ENCODE measurements around the gene SVIL.

The SVIL gene

DNA sequence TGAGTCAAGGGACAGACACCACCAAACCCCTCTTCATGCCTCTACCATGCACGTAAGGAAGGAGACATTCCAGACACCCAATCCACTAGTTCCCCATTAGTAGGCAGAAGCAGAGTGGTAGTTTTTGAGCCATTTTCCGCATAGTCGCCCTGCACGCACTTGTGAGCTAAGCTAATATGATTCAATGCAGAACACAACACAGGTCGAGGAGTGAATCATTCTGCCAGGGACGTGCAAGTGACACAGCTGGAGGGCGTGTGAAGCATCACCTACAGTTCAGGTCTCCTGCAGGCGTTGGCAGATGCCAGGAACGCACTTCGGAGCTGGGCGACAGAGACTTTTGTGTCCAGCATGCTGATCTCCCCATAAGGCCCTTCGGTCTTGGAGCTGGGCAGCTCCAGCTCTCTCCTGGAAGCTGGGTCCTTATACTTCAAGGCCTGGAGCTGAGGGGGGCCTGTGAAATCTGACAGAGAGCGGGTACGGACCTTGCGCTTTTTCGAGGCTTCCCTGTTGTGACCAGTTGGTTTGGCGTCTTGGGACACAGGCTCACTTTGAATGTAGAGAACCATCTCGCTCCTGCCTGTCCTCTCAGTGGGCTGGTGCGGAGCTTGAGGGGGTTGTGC is 102.4 kb downstream of the SVIL start:
- peaks cover 13% of the 10 kb centered on the region for H3K79me1 ChIP-seq (replicated peaks; ENCODE audit: low read length, poor library complexity, severe bottlenecking)
- H3K36me3 ChIP-seq (ENCODE audit: control insufficient read depth in 1 of 2, insufficient read depth in 2 of 2, low read depth in 1 of 2, low read length in 2 of 2) = peaks cover 33 to 60% of the 10 kb centered on the region in 2 experiments
- no peaks in the 10 kb centered on the region for H3K27me3 ChIP-seq (ENCODE audit: control insufficient read depth in 1 of 2, insufficient read depth in 1 of 2, low read length in 2 of 2)
- no peak overlapping the region for H4K91ac ChIP-seq (ENCODE audit: low read length)
- H3K14ac ChIP-seq (ENCODE audit: low read length in 2 of 2) = no peak overlapping the region
- H3K9me3 ChIP-seq (ENCODE audit: control insufficient read depth, low read length) = no peaks in the 10 kb centered on the region
- no peak overlapping the region for H3K4me3 ChIP-seq (ENCODE audit: insufficient read depth in 1 of 2, low read depth in 1 of 2, low read length in 2 of 2)
- H2BK120ac ChIP-seq (ENCODE audit: low read depth, low read length) = no peak overlapping the region
- no peak for DNase-seq
- no peak overlapping the region for H2BK15ac ChIP-seq (ENCODE audit: low read depth, poor library complexity, severe bottlenecking)
- no peak overlapping the region for H2BK5ac ChIP-seq (ENCODE audit: low read depth, low read length, poor library complexity, severe bottlenecking)
- no peak overlapping the region for H3K4ac ChIP-seq (ENCODE audit: low read depth in 1 of 2, low read length in 2 of 2)
- H3K27ac ChIP-seq (ENCODE audit: low read length, poor library complexity, severe bottlenecking) = no peak overlapping the region
- no peak overlapping the region for H2BK12ac ChIP-seq (ENCODE audit: low read length in 2 of 2)
- H3K4me2 ChIP-seq (ENCODE audit: low read length, poor library complexity, severe bottlenecking) = no peak overlapping the region
- no peak overlapping the region for H2AFZ ChIP-seq (ENCODE audit: low read depth, low read length)
- no peak overlapping the region for H3K18ac ChIP-seq (ENCODE audit: low read depth in 1 of 2, low read length in 2 of 2)
- no peak overlapping the region for H3K9ac ChIP-seq (ENCODE audit: low read length)
- H4K8ac ChIP-seq (ENCODE audit: low read length) = no peak overlapping the region
- 98% methylated on average over 19 of the region's 19 CpGs for WGBS
- no peak overlapping the region for H3K23ac ChIP-seq (ENCODE audit: low read length in 2 of 2)
- no peak overlapping the region for H2AK5ac ChIP-seq (ENCODE audit: low read length, severe bottlenecking)
- H3K4me1 ChIP-seq (ENCODE audit: control insufficient read depth, insufficient read depth, low read depth, low read length) = peaks cover 13% of the 10 kb centered on the region

DNA sequence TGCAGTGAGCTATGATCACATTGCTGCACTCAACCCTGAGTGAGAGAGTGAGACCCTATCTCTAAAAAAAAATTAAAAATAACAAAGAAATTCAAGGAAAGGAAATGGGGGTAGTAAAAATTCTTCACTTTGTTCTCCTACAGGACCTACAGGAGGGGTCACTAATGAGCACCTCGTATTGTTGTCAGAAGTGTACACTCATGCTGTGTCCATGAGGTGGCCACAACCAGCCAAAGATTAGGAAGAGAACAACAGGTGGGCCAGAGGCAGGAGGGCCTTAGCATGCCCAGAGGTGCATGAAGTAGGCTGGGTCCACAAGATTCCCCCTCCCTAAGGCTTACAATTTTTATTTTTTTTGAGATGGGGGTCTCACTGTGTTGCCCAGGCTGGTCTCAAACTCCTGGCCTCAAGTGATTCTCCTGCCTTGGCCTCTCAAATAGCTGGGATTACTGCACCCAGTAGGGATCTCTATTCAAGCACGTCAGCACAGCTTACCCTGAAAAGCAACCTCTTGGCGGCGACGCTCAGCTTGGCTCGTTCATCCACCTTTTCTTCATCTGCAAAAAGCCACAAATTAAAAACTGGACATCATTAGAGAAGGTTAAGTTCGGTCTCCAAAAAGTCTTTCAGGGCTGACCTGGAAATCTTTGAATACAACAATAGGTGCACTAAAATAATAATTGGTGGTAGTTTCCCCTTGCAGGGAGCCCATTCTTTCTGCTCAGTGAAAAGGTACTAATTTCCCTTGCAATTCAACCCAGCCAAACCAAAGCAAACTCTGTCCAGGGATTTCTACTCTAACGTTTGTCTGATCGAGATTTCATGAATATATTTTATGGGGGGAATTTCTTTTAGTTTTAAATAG is 104.4 kb downstream of the SVIL start:
- Histone ChIP-seq H4K8ac (ENCODE audit: low read length) (no peak overlapping the region), H3K9me3 (ENCODE audit: control insufficient read depth, low read length) (no peaks in the 10 kb centered on the region), H3K4ac (ENCODE audit: low read depth in 1 of 2, low read length in 2 of 2) (no peak overlapping the region), H2AK5ac (ENCODE audit: low read length, severe bottlenecking) (no peak overlapping the region), H2BK120ac (ENCODE audit: low read depth, low read length) (no peak overlapping the region), H2AFZ (ENCODE audit: low read depth, low read length) (no peak overlapping the region), H3K23ac (ENCODE audit: low read length in 2 of 2) (no peak overlapping the region), H3K36me3 (ENCODE audit: control insufficient read depth in 1 of 2, insufficient read depth in 2 of 2, low read depth in 1 of 2, low read length in 2 of 2) (peaks cover 43 to 72% of the 10 kb centered on the region in 2 experiments), H3K27ac (ENCODE audit: low read length, poor library complexity, severe bottlenecking) (no peak overlapping the region), H4K91ac (ENCODE audit: low read length) (no peak overlapping the region), H2BK15ac (ENCODE audit: low read depth, poor library complexity, severe bottlenecking) (no peak overlapping the region), H3K4me3 (ENCODE audit: insufficient read depth in 1 of 2, low read depth in 1 of 2, low read length in 2 of 2) (no peak overlapping the region), H3K4me2 (ENCODE audit: low read length, poor library complexity, severe bottlenecking) (no peak overlapping the region), H3K27me3 (ENCODE audit: control insufficient read depth in 1 of 2, insufficient read depth in 1 of 2, low read length in 2 of 2) (no peaks in the 10 kb centered on the region), H2BK5ac (ENCODE audit: low read depth, low read length, poor library complexity, severe bottlenecking) (no peak overlapping the region), H3K9ac (ENCODE audit: low read length) (no peak overlapping the region), H3K79me1 (replicated peaks; ENCODE audit: low read length, poor library complexity, severe bottlenecking) (peaks cover 16% of the 10 kb centered on the region), H2BK12ac (ENCODE audit: low read length in 2 of 2) (no peak overlapping the region), H3K4me1 (ENCODE audit: control insufficient read depth, insufficient read depth, low read depth, low read length) (peaks cover 14% of the 10 kb centered on the region), H3K18ac (ENCODE audit: low read depth in 1 of 2, low read length in 2 of 2) (no peak overlapping the region), H3K14ac (ENCODE audit: low read length in 2 of 2) (no peak overlapping the region)
- no peak for DNase-seq
- 96% methylated on average over 6 of the region's 9 CpGs for WGBS

DNA sequence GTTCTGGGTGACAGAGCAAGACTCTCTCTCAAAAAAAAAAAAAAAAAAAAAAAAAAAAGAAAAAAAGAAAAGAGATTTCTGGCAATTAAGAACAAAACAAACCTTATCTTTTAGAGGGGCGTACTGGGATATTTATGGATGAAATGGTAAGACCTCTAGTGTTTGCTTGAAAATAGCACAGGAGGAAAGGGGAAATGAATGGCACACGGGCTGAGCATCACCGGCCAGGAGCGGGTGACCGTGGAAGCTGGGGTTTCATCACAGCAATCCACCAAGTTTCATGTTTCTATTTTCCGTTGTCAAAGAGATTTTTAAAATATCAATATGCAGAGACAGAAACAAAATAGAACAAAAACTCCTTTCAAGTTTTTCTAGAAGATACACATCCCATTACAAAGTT is 105.6 kb downstream of the SVIL start:
- no peak overlapping the region for H2BK120ac ChIP-seq (ENCODE audit: low read depth, low read length)
- H4K91ac ChIP-seq (ENCODE audit: low read length) = no peak overlapping the region
- peaks cover 23% of the 10 kb centered on the region for H3K79me1 ChIP-seq (replicated peaks; ENCODE audit: low read length, poor library complexity, severe bottlenecking)
- H2AK5ac ChIP-seq (ENCODE audit: low read length, severe bottlenecking) = no peak overlapping the region
- H4K8ac ChIP-seq (ENCODE audit: low read length) = no peak overlapping the region
- H2BK15ac ChIP-seq (ENCODE audit: low read depth, poor library complexity, severe bottlenecking) = no peak overlapping the region
- no peak overlapping the region for H3K23ac ChIP-seq (ENCODE audit: low read length in 2 of 2)
- 80% methylated on average over 6 of the region's 6 CpGs for WGBS
- H3K9me3 ChIP-seq (ENCODE audit: control insufficient read depth, low read length) = no peaks in the 10 kb centered on the region
- H3K4ac ChIP-seq (ENCODE audit: low read depth in 1 of 2, low read length in 2 of 2) = no peak overlapping the region
- no peak overlapping the region for H3K18ac ChIP-seq (ENCODE audit: low read depth in 1 of 2, low read length in 2 of 2)
- peaks cover 13% of the 10 kb centered on the region for H3K4me1 ChIP-seq (ENCODE audit: control insufficient read depth, insufficient read depth, low read depth, low read length)
- no peak overlapping the region for H3K4me3 ChIP-seq (ENCODE audit: insufficient read depth in 1 of 2, low read depth in 1 of 2, low read length in 2 of 2)
- H3K9ac ChIP-seq (ENCODE audit: low read length) = no peak overlapping the region
- H3K4me2 ChIP-seq (ENCODE audit: low read length, poor library complexity, severe bottlenecking) = no peak overlapping the region
- peaks cover 51 to 84% of the 10 kb centered on the region in 2 experiments for H3K36me3 ChIP-seq (ENCODE audit: control insufficient read depth in 1 of 2, insufficient read depth in 2 of 2, low read depth in 1 of 2, low read length in 2 of 2)
- H2BK5ac ChIP-seq (ENCODE audit: low read depth, low read length, poor library complexity, severe bottlenecking) = no peak overlapping the region
- no peaks in the 10 kb centered on the region for H3K27me3 ChIP-seq (ENCODE audit: control insufficient read depth in 1 of 2, insufficient read depth in 1 of 2, low read length in 2 of 2)
- no peak overlapping the region for H2AFZ ChIP-seq (ENCODE audit: low read depth, low read length)
- no peak for DNase-seq
- H3K14ac ChIP-seq (ENCODE audit: low read length in 2 of 2) = no peak overlapping the region
- H2BK12ac ChIP-seq (ENCODE audit: low read length in 2 of 2) = no peak overlapping the region
- H3K27ac ChIP-seq (ENCODE audit: low read length, poor library complexity, severe bottlenecking) = no peak overlapping the region

DNA sequence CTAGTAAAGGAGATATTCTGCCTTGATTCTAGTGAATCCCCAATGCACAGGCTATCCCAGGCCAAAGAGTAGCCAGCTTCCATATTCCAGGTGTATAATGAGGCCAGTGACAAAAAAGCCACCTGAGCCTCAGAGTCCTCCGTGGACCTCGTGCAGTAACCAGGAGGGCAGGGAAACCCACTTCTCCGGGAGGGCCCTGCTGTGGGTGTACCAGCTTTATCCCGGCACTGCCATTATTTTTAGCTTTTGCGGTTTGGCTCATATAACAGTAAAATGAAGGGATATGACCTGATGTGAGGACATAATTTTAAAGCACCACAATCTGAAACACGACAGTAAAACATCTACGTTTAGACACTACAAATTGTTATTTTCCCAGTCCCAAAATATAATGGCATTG is 109.0 kb downstream of the SVIL start:
- H4K8ac ChIP-seq (ENCODE audit: low read length) = no peak overlapping the region
- no peak overlapping the region for H2BK12ac ChIP-seq (ENCODE audit: low read length in 2 of 2)
- no peak overlapping the region for H3K18ac ChIP-seq (ENCODE audit: low read depth in 1 of 2, low read length in 2 of 2)
- H2BK15ac ChIP-seq (ENCODE audit: low read depth, poor library complexity, severe bottlenecking) = no peak overlapping the region
- WGBS = 93% methylated on average over 4 of the region's 7 CpGs
- no peak for DNase-seq
- H3K9ac ChIP-seq (ENCODE audit: low read length) = no peak overlapping the region
- no peak overlapping the region for H3K23ac ChIP-seq (ENCODE audit: low read length in 2 of 2)
- peaks cover 11% of the 10 kb centered on the region for H3K4me1 ChIP-seq (ENCODE audit: control insufficient read depth, insufficient read depth, low read depth, low read length)
- H2AFZ ChIP-seq (ENCODE audit: low read depth, low read length) = no peak overlapping the region
- no peak overlapping the region for H3K4me2 ChIP-seq (ENCODE audit: low read length, poor library complexity, severe bottlenecking)
- no peaks in the 10 kb centered on the region for H3K9me3 ChIP-seq (ENCODE audit: control insufficient read depth, low read length)
- no peak overlapping the region for H3K4me3 ChIP-seq (ENCODE audit: insufficient read depth in 1 of 2, low read depth in 1 of 2, low read length in 2 of 2)
- no peaks in the 10 kb centered on the region for H3K27me3 ChIP-seq (ENCODE audit: control insufficient read depth in 1 of 2, insufficient read depth in 1 of 2, low read length in 2 of 2)
- H2AK5ac ChIP-seq (ENCODE audit: low read length, severe bottlenecking) = no peak overlapping the region
- no peak overlapping the region for H2BK120ac ChIP-seq (ENCODE audit: low read depth, low read length)
- no peak overlapping the region for H2BK5ac ChIP-seq (ENCODE audit: low read depth, low read length, poor library complexity, severe bottlenecking)
- H3K79me1 ChIP-seq (replicated peaks; ENCODE audit: low read length, poor library complexity, severe bottlenecking) = peaks cover 23% of the 10 kb centered on the region
- H4K91ac ChIP-seq (ENCODE audit: low read length) = no peak overlapping the region
- no peak overlapping the region for H3K27ac ChIP-seq (ENCODE audit: low read length, poor library complexity, severe bottlenecking)
- H3K36me3 ChIP-seq (ENCODE audit: control insufficient read depth in 1 of 2, insufficient read depth in 2 of 2, low read depth in 1 of 2, low read length in 2 of 2) = peaks cover 51 to 86% of the 10 kb centered on the region in 2 experiments
- H3K14ac ChIP-seq (ENCODE audit: low read length in 2 of 2) = no peak overlapping the region
- H3K4ac ChIP-seq (ENCODE audit: low read depth in 1 of 2, low read length in 2 of 2) = no peak overlapping the region
